Right cardiac atrium (tissue), 5 donors: ENCODE results near the gene MCC. TPM values are rescaled to one million over a fixed set of nuclear protein-coding genes. Genes with fewer than 3 reads are reported as not detected.

Source experiments
- ATAC-seq, 2 donors: fragments of 200-7000 bp; cut with Tn5 transposase; one replicate each; pipeline versions ENCODE4 v1.8.0 to v1.9.1; 2020; ENCODE audit warnings: moderate library complexity in 2 of 2, mild to moderate bottlenecking in 1 of 2
- DNase-seq, 3 donors: peaks; one replicate each; pipeline ENCODE4 v3.0.0-alpha.2; 2020
- H3K27ac ChIP-seq: one replicate; pipeline ENCODE4 v1.5.1; 2013; ENCODE audit warnings: mild to moderate bottlenecking, low read length, control low read depth, moderate library complexity
- H3K27me3 ChIP-seq: one replicate; pipeline ENCODE4 v1.6.1; 2013; ENCODE audit not compliant: control insufficient read depth, insufficient read depth
- H3K4me1 ChIP-seq: one replicate; pipeline ENCODE4 v1.6.1; 2013; ENCODE audit warnings: low read length; ENCODE audit not compliant: control insufficient read depth, insufficient read depth
- H3K4me3 ChIP-seq: one replicate; pipeline ENCODE4 v1.5.1; 2013; ENCODE audit warnings: low read length, control low read depth
- H3K9me3 ChIP-seq: one replicate; pipeline ENCODE4 v1.6.1; 2013; ENCODE audit warnings: low read length; ENCODE audit not compliant: control insufficient read depth
- WGBS: extraction: QIAGEN DNeasy Blood & Tissue Kit; methylation state at CpG from one replicate; pipeline ENCODE4 v1.1.7; 2013; 5-methylcytosine and 5-hydroxymethylcytosine counted together
- intact Hi-C, 4 donors: fragments of 100-400 bp; cut with DNase I; formaldehyde crosslinking; loops; one replicate each; pipeline versions ENCODE4 v1.11.0 to v1.14.0; 2022 to 2023
- polyA plus RNA-seq: library from polyadenylated mRNA; stranded (reverse); fragments of 200-250 nt; gene quantifications from one replicate; pipeline ENCODE4 v1.2.3, GENCODE V29; 2013
- total RNA-seq, 4 donors: library from RNA; stranded (reverse); fragmentation: NEBNext Ultra II Directional; extraction: Animal tissue kit (Norgen Biotek cat#: 25700); gene quantifications; one replicate each; pipeline ENCODE4 v1.2.1, GENCODE V29; 2021
- donor health status: healthy with polysubstance abuse.
- donor health status: DM: no; HTN: yes; CAD: no.
- donor health status: DM: no; HTN: no; CAD: no.
- donor health status: DM: no; HTN: yes; CAD: no; lungs with severe emphysema.
- donor health status: DM: yes; HTN: yes; CAD: no.

The MCC gene
- total and polyA plus RNA-seq, 5 donors = 6.9 to 33.6 (median 27.0) TPM

- under 1% methylated on average over 60 of the region's 60 CpGs for WGBS
- no peaks in the 10 kb centered on the region for H3K9me3 ChIP-seq
- H3K4me3 ChIP-seq = peak overlapping the region; percentile 72
- ATAC-seq (peak; percentile 98), DNase-seq (peak; percentile 92 to 97 (median 96))
- no peaks in the 10 kb centered on the region for H3K27me3 ChIP-seq
- intact Hi-C loops = loop anchor here (5.0 to 10.0 kb wide), 5 partner anchors 77 to 207 kb away; no protein-coding TSS in a partner anchor
- H3K4me1 ChIP-seq = peaks cover 14% of the 10 kb centered on the region
- H3K27ac ChIP-seq = peak overlapping the region; percentile 87
Observed at GRCh38 chr5:113294311-113295110, 193.7 kb downstream of the MCC start.

- ATAC-seq = peak; percentile 3 to 15
- H3K4me3 ChIP-seq = peak overlapping the region; percentile 72
- H3K9me3 ChIP-seq = no peaks in the 10 kb centered on the region
- H3K27me3 ChIP-seq = no peaks in the 10 kb centered on the region
- intact Hi-C loops = loop anchor here (5.0 to 10.0 kb wide), 5 partner anchors 77 to 207 kb away; no protein-coding TSS in a partner anchor
- DNase-seq = no peak
- peaks cover 16% of the 10 kb centered on the region for H3K4me1 ChIP-seq
- WGBS = under 1% methylated on average over 11 of the region's 11 CpGs
- H3K27ac ChIP-seq = peak overlapping the region; percentile 87
Observed at GRCh38 chr5:113293975-113294310, 194.3 kb downstream of the MCC start.

DNA sequence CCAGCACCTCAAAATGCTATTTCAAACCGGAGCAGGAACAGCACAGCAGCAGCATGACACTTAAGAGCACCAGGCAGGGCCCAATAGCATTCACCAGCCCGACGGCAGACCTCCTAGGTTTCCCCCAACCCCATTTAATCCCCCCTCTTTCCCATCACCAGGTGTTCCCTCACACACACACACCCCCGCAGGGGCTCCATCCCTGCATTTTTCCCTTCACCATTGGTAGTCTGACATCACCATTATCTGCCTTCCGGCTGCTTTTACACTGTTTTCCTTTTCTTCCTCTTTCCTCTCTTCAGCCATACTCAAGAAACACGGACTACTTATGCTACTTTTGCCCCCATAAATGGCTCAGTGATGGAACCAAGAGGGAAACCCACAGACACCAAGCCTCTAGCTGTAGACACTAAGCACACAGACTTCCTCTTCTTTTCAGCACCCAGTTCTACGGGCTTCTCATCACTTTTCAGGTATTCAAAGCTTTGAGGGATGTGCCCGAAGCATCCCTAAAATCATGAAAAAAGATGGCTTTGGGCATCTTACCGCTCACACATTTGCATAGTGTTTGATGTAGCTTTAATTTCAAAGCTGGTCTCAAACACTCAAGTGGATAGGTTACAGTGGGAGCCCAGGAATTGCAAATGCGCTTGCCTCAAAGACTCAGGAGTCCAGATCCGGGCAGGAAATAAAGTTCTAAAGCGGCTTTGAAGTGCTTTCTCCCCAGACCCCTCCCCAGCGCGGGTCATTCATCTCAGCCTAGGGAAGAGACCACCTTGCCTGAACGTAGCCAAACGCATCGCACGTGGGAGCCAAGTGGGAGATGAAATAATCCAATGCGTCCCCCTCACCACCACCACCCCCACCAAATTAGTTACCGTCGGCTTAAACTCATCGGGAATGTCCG lies 194.9 kb downstream of the MCC start:
- Histone ChIP-seq H3K9me3 (no peaks in the 10 kb centered on the region), H3K27ac (no peak overlapping the region), H3K4me1 (peaks cover 16% of the 10 kb centered on the region), H3K27me3 (no peaks in the 10 kb centered on the region), H3K4me3 (peak overlapping the region; percentile 72)
- 4% methylated on average over 23 of the region's 23 CpGs for WGBS
- ATAC-seq = no peak
- DNase-seq = peak in 1 of 3 donors; percentile 47
- intact Hi-C loops = loop anchor here (5.0 to 10.0 kb wide), 5 partner anchors 76 to 206 kb away; no protein-coding TSS in a partner anchor

- H3K27me3 ChIP-seq = no peaks in the 10 kb centered on the region
- WGBS = 28% methylated on average over 3 of the region's 3 CpGs
- H3K27ac ChIP-seq = no peak overlapping the region
- no peak for DNase-seq
- H3K4me1 ChIP-seq = peaks cover 16% of the 10 kb centered on the region
- no peak for ATAC-seq
- H3K4me3 ChIP-seq = peak overlapping the region; percentile 72
- H3K9me3 ChIP-seq = no peaks in the 10 kb centered on the region
- intact Hi-C loops = loop anchor here (5.0 to 10.0 kb wide), 5 partner anchors 75 to 205 kb away; no protein-coding TSS in a partner anchor
Observed at GRCh38 chr5:113292462-113292861, 195.8 kb downstream of the MCC start.

GRCh38 chr5:113283558-113283957 lies 204.7 kb downstream of the MCC start:
- intact Hi-C loops = no loop called here
- H3K9me3 ChIP-seq = no peaks in the 10 kb centered on the region
- WGBS = 94% methylated on average over 3 of the region's 3 CpGs
- DNase-seq (no peak), ATAC-seq (no peak)
- no peak overlapping the region for H3K4me3 ChIP-seq
- H3K4me1 ChIP-seq = peaks cover 5% of the 10 kb centered on the region
- no peaks in the 10 kb centered on the region for H3K27me3 ChIP-seq
- H3K27ac ChIP-seq = no peak overlapping the region

- Histone ChIP-seq H3K4me3 (no peak overlapping the region), H3K4me1 (peaks cover 5% of the 10 kb centered on the region), H3K9me3 (no peaks in the 10 kb centered on the region), H3K27me3 (no peaks in the 10 kb centered on the region), H3K27ac (peak overlapping the region; percentile 21)
- DNase-seq (no peak), ATAC-seq (no peak)
- WGBS = 73% methylated on average over 2 of the region's 2 CpGs
- intact Hi-C loops = no loop called here
Observed at GRCh38 chr5:113282472-113282871, 205.8 kb downstream of the MCC start.

GRCh38 chr5:113281194-113281593 lies 207.1 kb downstream of the MCC start:
- intact Hi-C loops = no loop called here
- WGBS = 52% methylated on average over 2 of the region's 2 CpGs
- ATAC-seq (no peak), DNase-seq (no peak)
- Histone ChIP-seq H3K27me3 (no peaks in the 10 kb centered on the region), H3K9me3 (no peaks in the 10 kb centered on the region), H3K4me1 (peaks cover 3% of the 10 kb centered on the region), H3K4me3 (no peak overlapping the region), H3K27ac (no peak overlapping the region)

DNA sequence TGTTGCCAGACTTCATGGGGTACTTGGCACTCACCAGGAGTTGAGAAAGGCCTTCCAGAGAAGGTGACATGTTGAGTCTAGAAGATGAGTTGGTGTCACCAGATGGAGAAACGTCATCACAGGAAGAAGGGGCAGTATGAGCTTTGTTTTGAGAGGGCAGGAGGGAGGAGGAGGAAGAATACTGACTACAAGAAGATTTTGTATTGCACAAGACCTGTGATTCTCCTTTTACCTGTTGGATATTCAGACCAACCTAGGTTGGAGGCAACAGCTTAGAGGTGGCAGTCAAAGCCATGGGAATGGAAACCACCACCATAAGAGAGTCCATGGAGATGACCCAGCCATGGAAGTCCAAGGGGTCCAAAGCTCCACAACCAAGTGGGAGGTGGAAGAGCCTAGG lies 207.7 kb downstream of the MCC start:
- no peak for ATAC-seq
- H3K4me1 ChIP-seq = peaks cover 6% of the 10 kb centered on the region

DNA sequence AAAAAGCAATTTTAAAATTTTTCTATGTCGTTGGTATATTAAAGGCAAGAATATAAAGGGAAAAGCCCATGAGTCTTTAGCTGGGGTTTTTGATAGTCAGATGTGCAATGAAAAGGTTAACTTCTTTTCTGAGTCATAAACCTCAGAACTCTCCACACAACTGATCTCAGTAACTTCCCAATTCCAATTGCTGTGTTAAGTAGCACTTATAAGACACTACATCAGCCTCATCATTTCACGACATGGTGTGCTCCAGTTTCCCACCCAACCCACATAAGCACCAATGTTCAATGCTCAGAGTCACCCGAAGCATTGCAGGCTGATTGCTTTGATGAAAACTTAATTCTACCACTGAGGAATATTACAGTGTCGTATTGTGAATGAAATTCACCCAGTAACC lies 209.3 kb downstream of the MCC start:
- intact Hi-C loops = no loop called here
- Histone ChIP-seq H3K9me3 (no peaks in the 10 kb centered on the region), H3K27me3 (no peaks in the 10 kb centered on the region), H3K4me1 (peaks cover 6% of the 10 kb centered on the region), H3K4me3 (no peak overlapping the region), H3K27ac (no peak overlapping the region)
- DNase-seq = no peak
- 70% methylated on average over 4 of the region's 4 CpGs for WGBS
- ATAC-seq = no peak

More for the DNA sequence above, 207.7 kb downstream of the MCC start:
- no peaks in the 10 kb centered on the region for H3K9me3 ChIP-seq
- no peaks in the 10 kb centered on the region for H3K27me3 ChIP-seq
- H3K4me3 ChIP-seq = no peak overlapping the region
- WGBS = 65% methylated on average over 1 of the region's 1 CpG
- no peak for DNase-seq
- H3K27ac ChIP-seq = no peak overlapping the region
- intact Hi-C loops = no loop called here

GRCh38 chr5:113276493-113276892 lies 211.8 kb downstream of the MCC start:
- Histone ChIP-seq H3K4me3 (no peak overlapping the region), H3K27me3 (no peaks in the 10 kb centered on the region), H3K4me1 (peaks cover 10% of the 10 kb centered on the region), H3K9me3 (no peaks in the 10 kb centered on the region), H3K27ac (no peak overlapping the region)
- intact Hi-C loops = no loop called here
- DNase-seq = no peak
- ATAC-seq = no peak
- WGBS = 84% methylated on average over 8 of the region's 8 CpGs

DNA sequence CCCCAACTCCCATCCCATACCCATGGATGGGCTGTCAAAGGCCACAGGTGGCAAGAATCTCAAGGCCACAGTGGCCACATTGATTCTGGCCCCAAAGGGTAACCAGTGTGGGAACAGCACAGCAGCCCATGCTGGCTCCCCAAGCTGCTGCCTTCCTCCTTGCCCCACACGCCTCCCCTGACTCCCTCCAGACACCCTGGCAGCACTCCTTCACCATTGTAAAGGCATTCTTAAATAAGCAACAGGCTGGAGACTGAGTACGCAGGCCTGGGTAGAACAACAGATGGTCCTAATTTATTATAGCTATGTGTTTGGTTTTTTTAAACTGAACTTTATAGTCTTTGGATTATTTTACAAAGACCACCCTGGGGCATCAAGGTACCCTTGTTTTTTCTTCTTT lies 212.3 kb downstream of the MCC start:
- no peak for DNase-seq
- Histone ChIP-seq H3K4me1 (peaks cover 10% of the 10 kb centered on the region), H3K4me3 (no peak overlapping the region), H3K9me3 (no peaks in the 10 kb centered on the region), H3K27ac (peak overlapping the region; percentile 38), H3K27me3 (no peaks in the 10 kb centered on the region)
- intact Hi-C loops = no loop called here
- WGBS = 87% methylated on average over 2 of the region's 2 CpGs
- no peak for ATAC-seq
